Measurements from ENCODE around the gene CP. TPM values are rescaled to one million over a fixed set of nuclear protein-coding genes. Genes with fewer than 3 reads are reported as not detected.
"Not testable (repeated sequence)": the region's sequence is repeated elsewhere in the genome, so short reads cannot be mapped to it uniquely, and the experiment has no call there.

CP gene
- total RNA-seq, 1 experiment from 2014 or later: 0.52 TPM

- DNase-seq (ENCODE audit: low read depth, low spot score) (no peak), ATAC-seq (no peak)
- no peaks in the 10 kb centered on the region for H3K9me2 ChIP-seq (ENCODE audit: insufficient read depth)
- H4K20me1 ChIP-seq (ENCODE audit: insufficient read depth): no peaks in the 10 kb centered on the region
- H3K4me1 ChIP-seq (ENCODE audit: control insufficient read depth in 1 of 2, insufficient read depth in 2 of 2, low read length in 2 of 2): no peaks in the 10 kb centered on the region; a peak in 1 of 4 replicates
- H3K9me3 ChIP-seq (ENCODE audit: control insufficient read depth in 1 of 2, insufficient read depth in 1 of 2, low read depth in 1 of 2, low read length in 2 of 2): no peaks in the 10 kb centered on the region
- BruUV-seq (replicated peaks): no TSS peak
- CTCF ChIA-PET: no interaction called here
- no peaks in the 10 kb centered on the region for H3K79me2 ChIP-seq (ENCODE audit: insufficient read depth, low read length)
- H3K9ac ChIP-seq (ENCODE audit: low read length): no peak overlapping the region
- no peak overlapping the region for H3K4me3 ChIP-seq (replicated peaks in 1 of 2; ENCODE audit: low read depth in 1 of 2, low read length in 2 of 2)
- TF ChIP-seq POLR2AphosphoS5 (IDR thresholded peaks at IDR 0.05; ENCODE audit: low read depth, low read length) (no peak), JUND (IDR thresholded peaks at IDR 0.05) (no peak), YY1 (IDR thresholded peaks at IDR 0.05; ENCODE audit: extremely low read depth, insufficient replicate concordance, low read depth, low read length) (no peak), TCF7L2 (IDR thresholded peaks at IDR 0.05; ENCODE audit: borderline replicate concordance, extremely low read depth, insufficient read depth, insufficient read length) (no peak), FOSL1 (IDR thresholded peaks at IDR 0.05; ENCODE audit: low read depth) (no peak), SP1 (IDR thresholded peaks at IDR 0.05; ENCODE audit: low read depth) (no peak), ZNF274 (IDR thresholded peaks at IDR 0.05; ENCODE audit: low read depth, low read length) (no peak), EGR1 (IDR thresholded peaks at IDR 0.05; ENCODE audit: low read depth) (no peak), REST (IDR thresholded peaks at IDR 0.05; ENCODE audit: low read depth) (no peak), SIN3A (IDR thresholded peaks at IDR 0.05; ENCODE audit: low read depth) (no peak), SRF (IDR thresholded peaks at IDR 0.05; ENCODE audit: low read depth) (no peak), EZH2 (IDR thresholded peaks at IDR 0.05) (no peak), POLR2A (IDR thresholded peaks at IDR 0.05; ENCODE audit: borderline replicate concordance, extremely low read depth, insufficient read depth, insufficient read length) (no peak), EZH2phosphoT487 (IDR thresholded peaks at IDR 0.05; ENCODE audit: borderline replicate concordance) (no peak)
- TF ChIP-seq, protein P1, sequence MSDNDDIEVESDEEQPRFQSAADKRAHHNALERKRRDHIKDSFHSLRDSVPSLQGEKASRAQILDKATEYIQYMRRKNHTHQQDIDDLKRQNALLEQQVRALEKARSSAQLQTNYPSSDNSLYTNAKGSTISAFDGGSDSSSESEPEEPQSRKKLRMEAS (IDR thresholded peaks at IDR 0.05): no peak
- H2AFZ ChIP-seq (ENCODE audit: low read depth, low read length, poor library complexity, severe bottlenecking): no peak overlapping the region
- no peaks in the 10 kb centered on the region for H3K36me3 ChIP-seq (ENCODE audit: control insufficient read depth in 1 of 2, insufficient read depth in 2 of 2, low read length in 2 of 2)
- intact Hi-C loops (cut with micrococcal nuclease): no loop called here
- POLR2A ChIA-PET: no interaction called here
- H3K4me2 ChIP-seq (ENCODE audit: low read length): no peak overlapping the region
- RAD21 ChIA-PET (ENCODE audit: low non-redundant PET in 1 of 2, low total read pairs in 2 of 2, uncharacterized antibody in 2 of 2, unreplicated experiment in 2 of 2): no interaction called here
- no peak overlapping the region for H3K27ac ChIP-seq (ENCODE audit: low read depth, low read length)
- H3K27me3 ChIP-seq (ENCODE audit: insufficient read depth, low read length): no peaks in the 10 kb centered on the region
These were observed 1.8 kb upstream of the CP start for GRCh38 chr3:149223461-149223820.

DNA sequence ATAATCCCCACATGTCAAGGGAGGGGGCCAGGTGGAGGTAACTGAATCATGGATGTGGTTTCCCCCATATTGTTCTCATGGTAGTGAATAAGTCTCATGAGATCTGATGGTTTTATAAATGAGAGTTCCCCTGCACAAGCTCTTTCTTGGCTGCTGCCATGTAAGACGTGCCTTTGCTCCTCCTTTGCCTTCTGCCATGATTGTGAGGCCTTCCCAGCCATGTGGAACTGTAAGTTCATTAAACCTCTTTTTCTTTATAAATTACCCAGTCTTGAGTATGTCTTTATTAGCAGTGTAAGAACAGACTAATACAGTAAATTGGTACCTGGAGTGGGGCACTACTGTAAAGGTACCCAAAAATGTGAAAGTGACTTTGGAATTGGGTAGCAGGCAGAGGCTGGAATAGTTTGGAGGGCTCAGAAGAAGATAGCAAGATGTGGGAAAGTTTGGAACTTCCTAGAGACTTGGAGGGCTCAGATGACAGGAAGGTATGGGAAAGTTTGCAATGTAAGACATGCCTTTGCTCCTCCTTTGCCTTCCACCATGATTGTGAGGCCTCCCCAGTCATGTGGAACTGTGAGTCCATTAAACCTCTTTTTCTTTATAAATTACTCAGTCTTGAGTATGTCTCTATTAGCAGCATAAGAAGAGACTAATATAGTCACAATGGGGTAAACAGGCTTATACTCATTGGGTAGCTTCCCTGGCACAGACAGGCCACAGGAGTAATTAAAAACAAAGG lies 2.1 kb downstream of the CP start:
- RAD21 ChIA-PET (ENCODE audit: low non-redundant PET in 1 of 2, low total read pairs in 2 of 2, uncharacterized antibody in 2 of 2, unreplicated experiment in 2 of 2); H3K9me3 ChIP-seq (ENCODE audit: control insufficient read depth in 1 of 2, insufficient read depth in 1 of 2, low read depth in 1 of 2, low read length in 2 of 2); H3K9ac ChIP-seq (ENCODE audit: low read length); intact Hi-C loops (cut with micrococcal nuclease); BruUV-seq (replicated peaks); H3K4me1 ChIP-seq (ENCODE audit: control insufficient read depth in 1 of 2, insufficient read depth in 2 of 2, low read length in 2 of 2); H3K4me3 ChIP-seq (replicated peaks in 1 of 2; ENCODE audit: low read depth in 1 of 2, low read length in 2 of 2); H3K79me2 ChIP-seq (ENCODE audit: insufficient read depth, low read length); CTCF ChIA-PET; ATAC-seq; H3K36me3 ChIP-seq (ENCODE audit: control insufficient read depth in 1 of 2, insufficient read depth in 2 of 2, low read length in 2 of 2); H3K27ac ChIP-seq (ENCODE audit: low read depth, low read length); H2AFZ ChIP-seq (ENCODE audit: low read depth, low read length, poor library complexity, severe bottlenecking); DNase-seq (ENCODE audit: low read depth, low spot score); H3K4me2 ChIP-seq (ENCODE audit: low read length); POLR2A ChIA-PET; H4K20me1 ChIP-seq (ENCODE audit: insufficient read depth); H3K27me3 ChIP-seq (ENCODE audit: insufficient read depth, low read length); H3K9me2 ChIP-seq (ENCODE audit: insufficient read depth): not testable (repeated sequence)
